Panc1 (cell line): Measurements from ENCODE around the gene SFMBT1. TPM values are rescaled to one million over a fixed set of nuclear protein-coding genes. Genes with fewer than 3 reads are reported as not detected.

ENCODE experiments used
- ATAC-seq: fragments of 200-7000 bp; cut with Tn5 transposase; 2 replicates; pipeline ENCODE4 v1.9.1; 2020; ENCODE audit warnings: mild to moderate bottlenecking, moderate library complexity
- BruUV-seq: library from RNA; stranded (reverse); fragments of 400-500 nt; replicated peaks from 2 replicates; lab custom pipeline; 2021; lab: Mats Ljungman, UMichigan
- CTCF ChIA-PET: fragments of 300-600 bp; sonication (Branson Sonifier 250); formaldehyde crosslinking; loops from one replicate; lab custom pipeline; 2022; ENCODE audit warnings: antibody characterized with exemption; lab: Charles Lee
- POLR2A ChIA-PET: fragments of 300-600 bp; sonication (Branson Sonifier 250); formaldehyde crosslinking; loops from one replicate; lab custom pipeline; 2022; ENCODE audit warnings: antibody characterized with exemption; lab: Charles Lee
- DNase-seq: peaks from one replicate; pipeline ENCODE4 v3.0.0-alpha.2; 2010; ENCODE audit warnings: low read depth, low spot score
- H3K27ac ChIP-seq: 2 replicates; pipeline ENCODE4 v1.5.1; 2011; ENCODE audit warnings: mild to moderate bottlenecking, low read length, inconsistent platforms
- H3K27me3 ChIP-seq: fragments of 200-500 bp; sonication (Bioruptor generic); 2 replicates; pipeline ENCODE4 v1.6.0; 2014; ENCODE audit warnings: low read length, inconsistent platforms; ENCODE audit not compliant: control insufficient read depth, insufficient read depth
- H3K36me3 ChIP-seq: fragments of 200-500 bp; sonication (Bioruptor generic); 2 replicates; pipeline ENCODE4 v1.5.1; 2014; ENCODE audit warnings: inconsistent platforms, mild to moderate bottlenecking, low read length, moderate library complexity; ENCODE audit not compliant: control insufficient read depth, insufficient read depth
- H3K4me1 ChIP-seq: 2 replicates; pipeline ENCODE4 v1.5.1; 2011; ENCODE audit warnings: inconsistent platforms, mild to moderate bottlenecking, low read length, moderate library complexity; ENCODE audit not compliant: control insufficient read depth, insufficient read depth
- H3K4me3 ChIP-seq, 2 experiments: 2 replicates each; pipeline ENCODE4 v1.5.1; 2011 to 2012; ENCODE audit warnings: low read depth in 2 of 2, low read length in 2 of 2, mild to moderate bottlenecking in 2 of 2, inconsistent platforms in 1 of 2, moderate library complexity in 1 of 2
- H3K9me3 ChIP-seq: fragments of 200-500 bp; sonication (Bioruptor generic); 2 replicates; pipeline ENCODE4 v1.5.1; 2014; ENCODE audit warnings: low read depth, mild to moderate bottlenecking, inconsistent platforms, low read length, moderate library complexity; ENCODE audit not compliant: control insufficient read depth, insufficient read depth
- POLR2AphosphoS5 ChIP-seq: IDR thresholded peaks from 2 replicates; pipeline ENCODE4 v1.6.1; 2012; ENCODE audit warnings: mild to moderate bottlenecking, low read depth, low read length, moderate library complexity
- REST ChIP-seq, 2 experiments: IDR thresholded peaks; 2 replicates each; pipeline ENCODE4 v1.6.1; 2011 to 2012; ENCODE audit warnings: low read depth in 2 of 2, control low read depth in 1 of 2, low read length in 1 of 2, mild to moderate bottlenecking in 1 of 2, moderate library complexity in 1 of 2; ENCODE audit not compliant: insufficient read depth in 1 of 2
- SIN3A ChIP-seq: IDR thresholded peaks from 2 replicates; pipeline ENCODE4 v1.6.1; 2012; ENCODE audit warnings: low read depth, mild to moderate bottlenecking, low read length, moderate library complexity, borderline replicate concordance; ENCODE audit not compliant: insufficient read depth
- TCF7L2 ChIP-seq: IDR thresholded peaks from 2 replicates; pipeline ENCODE4 v1.6.1; 2011; ENCODE audit warnings: mild to moderate bottlenecking, low read depth, low read length, inconsistent platforms
- in situ Hi-C: cut with HindIII; loops from 2 replicates; pipeline ENCODE4 v1.10.0; 2016; ENCODE audit warnings: low sequenced_read_pairs, low pct_unique_long_range_greater_than_20kb
- intact Hi-C: fragments of 100-400 bp; cut with micrococcal nuclease; formaldehyde crosslinking; loops from one replicate; pipeline ENCODE4 v1.10.0; 2022; ENCODE audit not compliant: unreplicated experiment
- total RNA-seq: library from RNA; stranded (reverse); gene quantifications from one replicate; pipeline ENCODE4 v1.2.1, GENCODE V29; 2021; ENCODE audit not compliant: unreplicated experiment
- TF ChIP-seq, protein P1 (sequence below): fragments of 450-650 bp; IDR thresholded peaks from 2 replicates; pipeline ENCODE4 v1.5.1; 2017; ENCODE audit warnings: mild to moderate bottlenecking

SFMBT1 gene
- total RNA-seq, 1 experiment from 2014 or later: 24.4 TPM

DNA sequence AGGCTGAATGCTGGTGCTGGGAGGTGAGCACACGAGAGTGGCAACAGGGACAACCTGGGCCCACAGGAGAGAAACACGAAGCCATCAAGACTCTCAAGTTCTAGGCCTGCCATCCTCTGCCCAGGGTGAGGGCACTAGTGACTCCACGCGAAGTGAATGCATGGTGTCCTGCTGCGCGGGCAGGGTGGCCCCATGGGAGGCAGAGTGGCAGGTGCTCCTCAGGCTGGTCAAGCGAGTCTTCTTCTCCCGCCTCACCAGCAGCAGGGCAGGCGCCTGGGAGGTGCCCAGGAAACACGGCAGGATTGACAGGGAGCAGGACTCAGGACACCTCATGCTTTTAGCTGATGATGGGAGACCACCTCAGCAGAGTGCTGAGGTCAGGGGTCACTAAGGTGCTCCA lies 175.4 kb downstream of the SFMBT1 start:
- Histone ChIP-seq H3K27ac (no peak overlapping the region), H3K4me3 (no peak overlapping the region), H3K27me3 (no peaks in the 10 kb centered on the region), H3K36me3 (no peaks in the 10 kb centered on the region), H3K4me1 (no peaks in the 10 kb centered on the region; the same call in 1 of the 2 replicates), H3K9me3 (no peaks in the 10 kb centered on the region)
- no peak for ATAC-seq
- in situ Hi-C loops: no loop called here
- CTCF ChIA-PET: no interaction called here
- DNase-seq: no peak
- POLR2A ChIA-PET: no interaction called here
- intact Hi-C loops: no loop called here
- no peak for TF ChIP-seq TCF7L2
- TF ChIP-seq, protein P1, sequence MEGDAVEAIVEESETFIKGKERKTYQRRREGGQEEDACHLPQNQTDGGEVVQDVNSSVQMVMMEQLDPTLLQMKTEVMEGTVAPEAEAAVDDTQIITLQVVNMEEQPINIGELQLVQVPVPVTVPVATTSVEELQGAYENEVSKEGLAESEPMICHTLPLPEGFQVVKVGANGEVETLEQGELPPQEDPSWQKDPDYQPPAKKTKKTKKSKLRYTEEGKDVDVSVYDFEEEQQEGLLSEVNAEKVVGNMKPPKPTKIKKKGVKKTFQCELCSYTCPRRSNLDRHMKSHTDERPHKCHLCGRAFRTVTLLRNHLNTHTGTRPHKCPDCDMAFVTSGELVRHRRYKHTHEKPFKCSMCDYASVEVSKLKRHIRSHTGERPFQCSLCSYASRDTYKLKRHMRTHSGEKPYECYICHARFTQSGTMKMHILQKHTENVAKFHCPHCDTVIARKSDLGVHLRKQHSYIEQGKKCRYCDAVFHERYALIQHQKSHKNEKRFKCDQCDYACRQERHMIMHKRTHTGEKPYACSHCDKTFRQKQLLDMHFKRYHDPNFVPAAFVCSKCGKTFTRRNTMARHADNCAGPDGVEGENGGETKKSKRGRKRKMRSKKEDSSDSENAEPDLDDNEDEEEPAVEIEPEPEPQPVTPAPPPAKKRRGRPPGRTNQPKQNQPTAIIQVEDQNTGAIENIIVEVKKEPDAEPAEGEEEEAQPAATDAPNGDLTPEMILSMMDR: no peak
- TF ChIP-seq SIN3A: no peak
- TF ChIP-seq POLR2AphosphoS5: no peak
- no peak for TF ChIP-seq REST (IDR thresholded peaks at IDR 0.05; ENCODE audit: insufficient read depth in 1 of 2, low read depth in 2 of 2, low read length in 1 of 2)
- no TSS peak for BruUV-seq

- no peak for ATAC-seq
- Histone ChIP-seq H3K27me3 (no peaks in the 10 kb centered on the region), H3K36me3 (no peaks in the 10 kb centered on the region), H3K4me3 (no peak overlapping the region), H3K4me1 (no peaks in the 10 kb centered on the region), H3K27ac (no peak overlapping the region), H3K9me3 (no peaks in the 10 kb centered on the region)
- intact Hi-C loops (no loop called here), in situ Hi-C loops (no loop called here)
- no peak for DNase-seq
- TF ChIP-seq SIN3A (no peak), REST (IDR thresholded peaks at IDR 0.05; ENCODE audit: insufficient read depth in 1 of 2, low read depth in 2 of 2, low read length in 1 of 2) (no peak), POLR2AphosphoS5 (no peak), TCF7L2 (no peak)
- TF ChIP-seq, protein P1: no peak
- no TSS peak for BruUV-seq
- CTCF ChIA-PET: no interaction called here
- POLR2A ChIA-PET: no interaction called here
Observed at GRCh38 chr3:52866427-52866826, 179.4 kb downstream of the SFMBT1 start.
